ENCODE measurements around the gene CYP2S1. TPM values are rescaled to one million over a fixed set of nuclear protein-coding genes. Genes with fewer than 3 reads are reported as not detected.
"Not testable (repeated sequence)": the region's sequence is repeated elsewhere in the genome, so short reads cannot be mapped to it uniquely, and the experiment has no call there.

Gene CYP2S1
- total RNA-seq, 4 donors from 2014 or later, result 0.31 to 0.64 TPM; not detected in 2

DNA sequence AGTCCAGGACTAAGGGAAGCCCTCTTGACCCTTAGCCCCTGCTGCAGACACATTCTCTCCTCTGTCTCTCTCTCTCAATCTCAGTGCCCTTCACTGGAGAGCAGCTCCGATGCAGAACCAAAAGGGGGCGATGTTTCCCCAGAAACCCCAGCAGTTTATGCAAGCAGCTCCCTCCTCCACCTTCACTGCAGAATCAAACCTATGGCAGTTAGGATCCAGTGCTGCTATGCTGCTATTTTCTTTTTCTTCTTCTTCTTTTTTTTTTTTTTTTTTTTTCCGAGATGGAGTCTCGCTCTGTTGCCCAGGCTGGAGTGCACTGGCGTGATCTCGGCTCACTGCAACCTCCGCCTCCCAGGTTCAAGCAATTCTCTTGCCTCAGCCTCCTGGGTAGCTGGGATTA, 11.3 kb downstream of the CYP2S1 start:
- ATAC-seq (peak; percentile 88 to 89), DNase-seq (peak; percentile 68 to 71)
- H3K27me3 ChIP-seq, H3K27ac ChIP-seq, H3K4me1 ChIP-seq, H3K9me3 ChIP-seq, H3K36me3 ChIP-seq, H3K4me3 ChIP-seq: not testable (repeated sequence)
- intact Hi-C loops (cut with DNase I; ENCODE audit: low total_unique reads), result loop anchor here (1.0 to 5.0 kb wide), 3 partner anchors 58 to 148 kb away; partner anchors contain the start of gene TGFB1
- TF ChIP-seq, protein P1, sequence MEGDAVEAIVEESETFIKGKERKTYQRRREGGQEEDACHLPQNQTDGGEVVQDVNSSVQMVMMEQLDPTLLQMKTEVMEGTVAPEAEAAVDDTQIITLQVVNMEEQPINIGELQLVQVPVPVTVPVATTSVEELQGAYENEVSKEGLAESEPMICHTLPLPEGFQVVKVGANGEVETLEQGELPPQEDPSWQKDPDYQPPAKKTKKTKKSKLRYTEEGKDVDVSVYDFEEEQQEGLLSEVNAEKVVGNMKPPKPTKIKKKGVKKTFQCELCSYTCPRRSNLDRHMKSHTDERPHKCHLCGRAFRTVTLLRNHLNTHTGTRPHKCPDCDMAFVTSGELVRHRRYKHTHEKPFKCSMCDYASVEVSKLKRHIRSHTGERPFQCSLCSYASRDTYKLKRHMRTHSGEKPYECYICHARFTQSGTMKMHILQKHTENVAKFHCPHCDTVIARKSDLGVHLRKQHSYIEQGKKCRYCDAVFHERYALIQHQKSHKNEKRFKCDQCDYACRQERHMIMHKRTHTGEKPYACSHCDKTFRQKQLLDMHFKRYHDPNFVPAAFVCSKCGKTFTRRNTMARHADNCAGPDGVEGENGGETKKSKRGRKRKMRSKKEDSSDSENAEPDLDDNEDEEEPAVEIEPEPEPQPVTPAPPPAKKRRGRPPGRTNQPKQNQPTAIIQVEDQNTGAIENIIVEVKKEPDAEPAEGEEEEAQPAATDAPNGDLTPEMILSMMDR (IDR thresholded peaks at IDR 0.05 in 4 of 5, conservative IDR thresholded peaks at IDR 0.05 in 1 of 5), result peak; percentile 77 to 84 (median 80)
- in situ Hi-C loops (cut with MboI; ENCODE audit: low sequenced_read_pairs in 4 of 4), result loop anchor here in 3 of 4 donors (5.0 kb wide), 1 partner anchor 58 kb away; the partner anchor contains the start of gene HNRNPUL1 (in 3 of the 3)

DNA sequence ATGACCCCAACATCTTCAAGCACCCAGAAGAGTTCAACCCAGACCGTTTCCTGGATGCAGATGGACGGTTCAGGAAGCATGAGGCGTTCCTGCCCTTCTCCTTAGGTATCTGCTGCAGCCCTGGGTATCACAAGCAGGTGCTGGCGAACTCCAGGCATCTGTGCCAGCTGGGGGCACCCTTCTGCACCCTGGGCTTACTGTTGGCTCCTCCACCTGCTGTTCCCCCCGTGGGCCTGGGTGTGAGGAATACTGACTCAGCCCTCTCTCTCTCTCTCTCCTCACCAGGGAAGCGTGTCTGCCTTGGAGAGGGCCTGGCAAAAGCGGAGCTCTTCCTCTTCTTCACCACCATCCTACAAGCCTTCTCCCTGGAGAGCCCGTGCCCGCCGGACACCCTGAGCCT, 13.0 kb downstream of the CYP2S1 start:
- intact Hi-C loops (cut with DNase I; ENCODE audit: low total_unique reads) (no loop called here), in situ Hi-C loops (cut with MboI; ENCODE audit: low sequenced_read_pairs in 4 of 4) (loop anchor here in 1 of 4 donors (5.0 kb wide), 1 partner anchor 106 kb away; the partner anchor contains the start of gene CCDC97)
- TF ChIP-seq, protein P1 (IDR thresholded peaks at IDR 0.05 in 4 of 5, conservative IDR thresholded peaks at IDR 0.05 in 1 of 5), result no peak
- TF ChIP-seq POLR2A (IDR thresholded peaks at IDR 0.05), result no peak
- Histone ChIP-seq H3K4me3 (no peak overlapping the region), H3K9me3 (no peaks in the 10 kb centered on the region), H3K36me3 (no peaks in the 10 kb centered on the region), H3K4me1 (no peaks in the 10 kb centered on the region), H3K27me3 (no peaks in the 10 kb centered on the region), H3K27ac (peak overlapping the region in 3 of 4 donors; percentile 31 to 61 (median 58))
- DNase-seq (no peak), ATAC-seq (no peak)

DNA sequence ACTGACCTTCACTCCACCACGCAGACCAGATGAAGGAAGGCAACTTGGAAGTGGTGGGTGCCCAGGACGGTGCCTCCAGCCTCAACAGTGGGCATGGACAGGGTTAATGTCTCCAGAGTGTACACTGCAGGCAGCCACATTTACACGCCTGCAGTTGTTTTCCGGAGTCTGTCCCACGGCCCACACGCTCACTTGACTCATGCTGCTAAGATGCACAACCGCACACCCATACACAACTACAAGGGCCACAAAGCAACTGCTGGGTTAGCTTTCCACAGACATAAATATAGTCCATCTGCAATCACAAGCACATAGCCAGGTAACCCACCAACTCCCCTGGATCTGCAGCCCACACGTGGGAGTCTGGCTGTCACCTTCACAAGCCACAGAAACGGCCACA, 13.4 kb downstream of the CYP2S1 start:
- intact Hi-C loops (cut with DNase I; ENCODE audit: low total_unique reads), result no loop called here
- Histone ChIP-seq H3K9me3 (no peaks in the 10 kb centered on the region), H3K4me1 (no peaks in the 10 kb centered on the region), H3K4me3 (no peak overlapping the region), H3K36me3 (no peaks in the 10 kb centered on the region), H3K27ac (peak overlapping the region; percentile 58 to 65 (median 60)), H3K27me3 (no peaks in the 10 kb centered on the region)
- DNase-seq (no peak), ATAC-seq (no peak)
- in situ Hi-C loops (cut with MboI; ENCODE audit: low sequenced_read_pairs in 4 of 4), result loop anchor here in 1 of 4 donors (5.0 kb wide), 1 partner anchor 106 kb away; the partner anchor contains the start of gene CCDC97
- TF ChIP-seq, protein P1 (IDR thresholded peaks at IDR 0.05 in 4 of 5, conservative IDR thresholded peaks at IDR 0.05 in 1 of 5), result no peak
- no peak for TF ChIP-seq POLR2A (IDR thresholded peaks at IDR 0.05)

DNA sequence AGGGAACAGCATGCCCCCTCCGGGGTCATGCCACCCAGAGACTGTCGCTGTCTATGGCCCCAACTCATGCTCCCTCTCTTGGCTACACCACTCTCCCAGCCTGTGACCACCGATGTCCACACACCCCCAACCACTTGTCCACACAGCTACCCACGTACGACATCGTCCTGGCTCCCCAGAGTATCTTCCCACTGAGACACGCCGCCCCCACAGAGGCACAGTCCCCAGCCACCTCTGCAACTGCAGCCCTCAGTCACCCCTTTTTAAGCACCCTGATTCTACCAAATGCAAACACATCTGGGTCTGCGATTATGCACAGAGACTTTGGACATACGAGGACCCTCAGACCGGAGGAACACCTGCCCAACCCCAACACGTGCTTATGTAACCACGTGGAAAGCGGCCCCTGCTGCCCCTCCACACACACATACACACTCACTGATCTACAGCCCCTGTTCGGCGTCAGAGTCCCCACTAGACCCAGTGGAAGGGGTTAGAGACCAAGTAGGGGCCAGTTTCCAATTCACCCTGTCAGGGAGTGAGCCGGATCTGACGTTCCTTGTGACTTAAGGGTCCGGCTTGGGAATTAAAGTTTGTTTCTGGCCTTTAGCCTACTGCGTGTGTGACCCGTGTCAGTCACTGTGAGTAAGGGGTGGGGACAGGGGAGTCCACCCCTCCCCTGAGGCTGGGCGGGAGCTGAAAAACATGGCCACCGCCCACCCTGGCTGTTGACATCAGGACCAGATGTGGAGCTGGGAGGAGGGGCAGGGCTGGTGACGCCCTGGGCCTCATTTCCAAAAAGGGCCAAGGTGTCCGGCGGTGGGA, 14.1 kb downstream of the CYP2S1 start:
- DNase-seq (peak; percentile 67 to 88), ATAC-seq (peak; percentile 60 to 79)
- Histone ChIP-seq H3K27ac (peak overlapping the region; percentile 58 to 65 (median 60)), H3K27me3 (no peaks in the 10 kb centered on the region), H3K4me3 (no peak overlapping the region), H3K4me1 (no peaks in the 10 kb centered on the region), H3K9me3 (no peaks in the 10 kb centered on the region), H3K36me3 (no peaks in the 10 kb centered on the region)
- TF ChIP-seq, protein P1 (IDR thresholded peaks at IDR 0.05 in 4 of 5, conservative IDR thresholded peaks at IDR 0.05 in 1 of 5), result no peak
- TF ChIP-seq POLR2A (IDR thresholded peaks at IDR 0.05), result no peak
- in situ Hi-C loops (cut with MboI; ENCODE audit: low sequenced_read_pairs in 4 of 4), result loop anchor here in 1 of 4 donors (5.0 kb wide), 1 partner anchor 105 kb away; the partner anchor contains the start of gene CCDC97
- intact Hi-C loops (cut with DNase I; ENCODE audit: low total_unique reads), result no loop called here
